Activated B cell treated with CpG ODN at 0.5 μM for 24 hours (primary cell): Measurements from ENCODE around the gene BBIP1. TPM values are rescaled to one million over a fixed set of nuclear protein-coding genes. Genes with fewer than 3 reads are reported as not detected.

ENCODE experiments used
- ATAC-seq: fragments of 200-7000 bp; cut with Tn5 transposase; one replicate; pipeline ENCODE4 v1.10.0; 2021; ENCODE audit warnings: low read depth, mild to moderate bottlenecking, moderate library complexity
- CTCF ChIA-PET: fragments of 350-600 bp; sonication (Branson Sonifier 250); formaldehyde crosslinking; loops from one replicate; lab custom pipeline; 2021; ENCODE audit warnings: antibody characterized with exemption; lab: Charles Lee
- POLR2A ChIA-PET: fragments of 350-600 bp; sonication (Branson Sonifier 250); formaldehyde crosslinking; loops from one replicate; lab custom pipeline; 2021; ENCODE audit warnings: antibody characterized with exemption; lab: Charles Lee
- DNase-seq: peaks from one replicate; pipeline ENCODE4 v3.0.0; 2022
- H3K27ac Mint-ChIP-seq: one replicate; pipeline ENCODE4 v1.8.0; 2020; ENCODE audit warnings: mixed read lengths
- H3K27me3 Mint-ChIP-seq: one replicate; pipeline ENCODE4 v1.8.0; 2021; ENCODE audit warnings: mixed read lengths
- H3K36me3 Mint-ChIP-seq: one replicate; pipeline ENCODE4 v1.8.0; 2021; ENCODE audit warnings: low read depth, mixed read lengths
- H3K4me1 Mint-ChIP-seq: one replicate; pipeline ENCODE4 v1.8.0; 2021; ENCODE audit warnings: mixed read lengths
- H3K4me3 Mint-ChIP-seq: one replicate; pipeline ENCODE4 v1.8.0; 2020; ENCODE audit warnings: mild to moderate bottlenecking, mixed read lengths
- H3K9me3 Mint-ChIP-seq: one replicate; pipeline ENCODE4 v1.8.0; 2020; ENCODE audit warnings: mixed read lengths
- CTCF ChIP-seq: fragments of 200-600 bp; IDR thresholded peaks from one replicate; pipeline ENCODE4 v1.8.0; 2022; ENCODE audit warnings: antibody characterized with exemption, mild to moderate bottlenecking
- intact Hi-C: fragments of 100-400 bp; cut with micrococcal nuclease; formaldehyde crosslinking; loops from one replicate; pipeline ENCODE4 v1.15.1; 2024
- total RNA-seq: library from RNA; stranded (reverse); gene quantifications from 2 replicates; pipeline ENCODE4 v1.2.3, GENCODE V29; 2022

The BBIP1 gene
- total RNA-seq, 1 donor from 2014 or later: 29.0 TPM

- peak overlapping the region; percentile 76 for H3K4me3 Mint-ChIP-seq
- ATAC-seq: peak; percentile 11
- peaks cover 98% of the 10 kb centered on the region for H3K4me1 Mint-ChIP-seq
- ChIA-PET CTCF (interaction anchor here (1.2 to 2.8 kb wide), 4 partner anchors 23 to 61 kb away, joined by 3 to 17 read pairs (median 4); no protein-coding TSS in a partner anchor), POLR2A (interaction anchor here (0.6 to 5.3 kb wide), 10 partner anchors 8 to 561 kb away, joined by 3 to 219 read pairs (median 6); partner anchors contain the start of genes BBIP1, SHOC2 and SMNDC1)
- H3K27me3 Mint-ChIP-seq: no peaks in the 10 kb centered on the region
- H3K27ac Mint-ChIP-seq: peak overlapping the region; percentile 97
- H3K9me3 Mint-ChIP-seq: no peaks in the 10 kb centered on the region
- TF ChIP-seq CTCF: no peak
- DNase-seq: no peak
- intact Hi-C loops: loop anchor here (1.0 to 10.0 kb wide), 4 partner anchors 28 to 950 kb away; no protein-coding TSS in a partner anchor
- H3K36me3 Mint-ChIP-seq: no peaks in the 10 kb centered on the region
These were observed 53.7 kb downstream of the BBIP1 start for GRCh38 chr10:110865186-110865808.

- ChIA-PET POLR2A (interaction anchor here (0.6 to 5.3 kb wide), 9 partner anchors 7 to 789 kb away, joined by 3 to 219 read pairs (median 4); partner anchors contain the start of genes BBIP1 and SHOC2), CTCF (interaction anchor here (1.2 to 2.8 kb wide), 3 partner anchors 22 to 61 kb away, joined by 3 to 17 read pairs (median 5); no protein-coding TSS in a partner anchor)
- Mint-ChIP-seq H3K36me3 (no peaks in the 10 kb centered on the region), H3K4me3 (peak overlapping the region; percentile 79), H3K27me3 (no peaks in the 10 kb centered on the region), H3K9me3 (no peaks in the 10 kb centered on the region), H3K4me1 (peaks cover 98% of the 10 kb centered on the region), H3K27ac (peak overlapping the region; percentile 97)
- no peak for TF ChIP-seq CTCF
- intact Hi-C loops: loop anchor here (1.0 to 10.0 kb wide), 7 partner anchors 8 to 950 kb away; partner anchors contain the start of gene DUSP5
- DNase-seq (no peak), ATAC-seq (peak; percentile 50)
These were observed 54.3 kb downstream of the BBIP1 start for GRCh38 chr10:110864662-110865140.

GRCh38 chr10:110863956-110864355 lies 55.0 kb downstream of the BBIP1 start:
- POLR2A ChIA-PET: interaction anchor here (0.6 to 5.3 kb wide), 5 partner anchors 9 to 789 kb away, joined by 3 to 219 read pairs (median 4); no protein-coding TSS in a partner anchor
- Mint-ChIP-seq H3K4me3 (no peak overlapping the region), H3K4me1 (peaks cover 98% of the 10 kb centered on the region), H3K27me3 (no peaks in the 10 kb centered on the region), H3K36me3 (no peaks in the 10 kb centered on the region), H3K27ac (peak overlapping the region; percentile 97), H3K9me3 (no peaks in the 10 kb centered on the region)
- intact Hi-C loops: loop anchor here (1.0 to 10.0 kb wide), 6 partner anchors 8 to 949 kb away; partner anchors contain the start of gene DUSP5
- CTCF ChIA-PET: no interaction called here
- DNase-seq: no peak
- no peak for ATAC-seq
- TF ChIP-seq CTCF: no peak

GRCh38 chr10:110863361-110863760 lies 55.6 kb downstream of the BBIP1 start:
- no peak for TF ChIP-seq CTCF
- Mint-ChIP-seq H3K9me3 (no peaks in the 10 kb centered on the region), H3K27me3 (no peaks in the 10 kb centered on the region), H3K4me3 (no peak overlapping the region), H3K27ac (peak overlapping the region; percentile 97), H3K4me1 (peaks cover 97% of the 10 kb centered on the region), H3K36me3 (no peaks in the 10 kb centered on the region)
- ChIA-PET CTCF (interaction anchor here (1.0 kb wide), 1 partner anchor 10 kb away, joined by 3 read pairs; no protein-coding TSS in a partner anchor), POLR2A (interaction anchor here (0.9 to 1.0 kb wide), 2 partner anchors 10 to 15 kb away, joined by 3 to 5 read pairs; no protein-coding TSS in a partner anchor)
- intact Hi-C loops: loop anchor here (10.0 kb wide), 2 partner anchors 449 to 949 kb away; no protein-coding TSS in a partner anchor
- DNase-seq: no peak
- no peak for ATAC-seq
